ENCODE measurements around the gene FARSA. TPM values are rescaled to one million over a fixed set of nuclear protein-coding genes. Genes with fewer than 3 reads are reported as not detected.
A peak's percentile ranks its signal among the peaks of the same experiment; 100 is the strongest.
"Not testable (repeated sequence)": the region's sequence is repeated elsewhere in the genome, so short reads cannot be mapped to it uniquely, and the experiment has no call there.

Gene FARSA
- total and polyA plus RNA-seq, 2 experiments from 2014 or later = 81.9 to 133 TPM

DNA sequence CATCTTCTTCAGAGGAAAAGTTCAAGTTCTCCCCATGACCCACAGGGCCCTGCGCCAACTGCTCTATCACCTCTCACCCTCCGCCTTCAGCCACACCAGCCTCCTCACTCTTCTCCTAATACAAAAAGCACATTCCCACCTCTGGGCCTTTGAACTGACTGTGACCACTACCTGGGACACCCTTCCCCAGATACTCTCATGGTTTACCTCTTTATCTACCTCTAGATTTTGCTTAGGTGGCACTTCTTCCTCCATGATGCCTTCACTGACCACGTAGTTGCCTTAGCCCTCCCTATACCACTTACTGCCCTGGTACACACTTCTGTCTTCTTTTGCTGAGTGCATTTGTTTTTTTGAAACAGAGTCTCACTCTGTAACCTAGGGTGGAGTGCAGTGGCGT, 10.6 kb downstream of the FARSA start:
- DNase-seq (ENCODE audit: low read depth in 1 of 2, low spot score in 1 of 2) = no peak
- Histone ChIP-seq H3K36me3 (peaks cover 48% of the 10 kb centered on the region), H3K9me3 (ENCODE audit: low read depth) (no peaks in the 10 kb centered on the region), H3K4me1 (ENCODE audit: low read depth) (no peaks in the 10 kb centered on the region), H3K4me3 (no peak overlapping the region), H3K27me3 (no peaks in the 10 kb centered on the region), H3K27ac (no peak overlapping the region)
- TF ChIP-seq, protein P1, sequence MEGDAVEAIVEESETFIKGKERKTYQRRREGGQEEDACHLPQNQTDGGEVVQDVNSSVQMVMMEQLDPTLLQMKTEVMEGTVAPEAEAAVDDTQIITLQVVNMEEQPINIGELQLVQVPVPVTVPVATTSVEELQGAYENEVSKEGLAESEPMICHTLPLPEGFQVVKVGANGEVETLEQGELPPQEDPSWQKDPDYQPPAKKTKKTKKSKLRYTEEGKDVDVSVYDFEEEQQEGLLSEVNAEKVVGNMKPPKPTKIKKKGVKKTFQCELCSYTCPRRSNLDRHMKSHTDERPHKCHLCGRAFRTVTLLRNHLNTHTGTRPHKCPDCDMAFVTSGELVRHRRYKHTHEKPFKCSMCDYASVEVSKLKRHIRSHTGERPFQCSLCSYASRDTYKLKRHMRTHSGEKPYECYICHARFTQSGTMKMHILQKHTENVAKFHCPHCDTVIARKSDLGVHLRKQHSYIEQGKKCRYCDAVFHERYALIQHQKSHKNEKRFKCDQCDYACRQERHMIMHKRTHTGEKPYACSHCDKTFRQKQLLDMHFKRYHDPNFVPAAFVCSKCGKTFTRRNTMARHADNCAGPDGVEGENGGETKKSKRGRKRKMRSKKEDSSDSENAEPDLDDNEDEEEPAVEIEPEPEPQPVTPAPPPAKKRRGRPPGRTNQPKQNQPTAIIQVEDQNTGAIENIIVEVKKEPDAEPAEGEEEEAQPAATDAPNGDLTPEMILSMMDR (IDR thresholded peaks at IDR 0.05; ENCODE audit: low read depth, low read length) = no peak

DNA sequence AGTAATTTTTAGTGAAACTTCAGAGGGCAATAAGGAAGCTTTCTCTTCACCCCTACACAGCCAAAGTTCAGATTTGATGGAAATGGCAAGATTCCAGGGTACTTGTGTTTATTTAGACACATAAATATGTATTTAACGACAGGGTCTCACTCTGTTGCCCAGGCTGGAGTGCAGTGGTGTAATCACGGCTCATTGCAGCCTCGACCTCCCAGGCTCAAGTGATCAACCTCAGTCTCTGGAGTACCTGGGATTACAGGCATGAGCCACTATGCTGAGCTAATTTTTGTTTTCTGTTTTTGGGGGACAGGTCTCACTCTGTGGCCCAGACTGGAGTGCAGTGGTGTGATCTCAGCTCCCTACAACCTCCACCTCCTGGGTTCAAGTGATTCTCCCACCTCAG, 12.5 kb downstream of the FARSA start:
- Histone ChIP-seq H3K27ac (no peak overlapping the region), H3K27me3 (no peaks in the 10 kb centered on the region), H3K36me3 (peaks cover 36% of the 10 kb centered on the region), H3K9me3 (ENCODE audit: low read depth) (no peaks in the 10 kb centered on the region), H3K4me1 (ENCODE audit: low read depth) (no peaks in the 10 kb centered on the region), H3K4me3 (no peak overlapping the region)
- DNase-seq (ENCODE audit: low read depth in 1 of 2, low spot score in 1 of 2) = no peak
- TF ChIP-seq, protein P1 (IDR thresholded peaks at IDR 0.05; ENCODE audit: low read depth, low read length) = no peak

GRCh38 chr19:12918253-12918652, 15.3 kb downstream of the FARSA start:
- TF ChIP-seq, protein P1 (IDR thresholded peaks at IDR 0.05; ENCODE audit: low read depth, low read length) = no peak
- peaks cover 5% of the 10 kb centered on the region for H3K4me1 ChIP-seq (ENCODE audit: low read depth)
- H3K36me3 ChIP-seq = peaks cover 9% of the 10 kb centered on the region
- DNase-seq (ENCODE audit: low read depth in 1 of 2, low spot score in 1 of 2) = no peak
- H3K27me3 ChIP-seq = no peaks in the 10 kb centered on the region
- no peak overlapping the region for H3K4me3 ChIP-seq
- H3K27ac ChIP-seq = no peak overlapping the region
- H3K9me3 ChIP-seq (ENCODE audit: low read depth) = no peaks in the 10 kb centered on the region

DNA sequence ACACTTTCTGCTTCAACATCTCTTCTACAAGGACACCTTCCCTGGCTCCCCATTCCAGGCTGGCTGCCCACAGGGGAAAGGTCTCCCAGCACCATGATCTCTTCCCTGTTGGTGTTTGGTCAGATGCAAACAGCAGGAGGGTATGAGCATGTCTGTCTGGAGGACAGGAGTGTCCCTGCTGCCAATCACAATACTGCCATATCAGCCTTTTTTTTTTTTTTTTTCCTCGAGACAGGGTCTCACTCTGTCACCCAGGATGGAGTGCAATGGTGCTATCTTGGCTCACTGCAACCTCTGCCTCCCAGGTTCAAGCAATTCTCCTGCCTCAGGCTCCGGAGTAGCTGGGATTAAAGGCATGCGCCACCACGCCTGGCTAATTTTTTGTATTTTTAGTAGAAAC, 17.7 kb downstream of the FARSA start:
- not testable (repeated sequence) for H3K27me3 ChIP-seq; DNase-seq (ENCODE audit: low read depth in 1 of 2, low spot score in 1 of 2); H3K4me1 ChIP-seq (ENCODE audit: low read depth); H3K36me3 ChIP-seq; H3K9me3 ChIP-seq (ENCODE audit: low read depth); H3K4me3 ChIP-seq; H3K27ac ChIP-seq

GRCh38 chr19:12913851-12914690, 19.4 kb downstream of the FARSA start:
- Histone ChIP-seq H3K4me3 (no peak overlapping the region), H3K27me3 (no peaks in the 10 kb centered on the region), H3K36me3 (no peaks in the 10 kb centered on the region), H3K27ac (no peak overlapping the region), H3K9me3 (ENCODE audit: low read depth) (no peaks in the 10 kb centered on the region), H3K4me1 (ENCODE audit: low read depth) (peaks cover 6% of the 10 kb centered on the region)
- peak in 1 of 2 donors; percentile 75 for DNase-seq (ENCODE audit: low read depth in 1 of 2, low spot score in 1 of 2)
- TF ChIP-seq, protein P1 (IDR thresholded peaks at IDR 0.05; ENCODE audit: low read depth, low read length) = no peak

DNA sequence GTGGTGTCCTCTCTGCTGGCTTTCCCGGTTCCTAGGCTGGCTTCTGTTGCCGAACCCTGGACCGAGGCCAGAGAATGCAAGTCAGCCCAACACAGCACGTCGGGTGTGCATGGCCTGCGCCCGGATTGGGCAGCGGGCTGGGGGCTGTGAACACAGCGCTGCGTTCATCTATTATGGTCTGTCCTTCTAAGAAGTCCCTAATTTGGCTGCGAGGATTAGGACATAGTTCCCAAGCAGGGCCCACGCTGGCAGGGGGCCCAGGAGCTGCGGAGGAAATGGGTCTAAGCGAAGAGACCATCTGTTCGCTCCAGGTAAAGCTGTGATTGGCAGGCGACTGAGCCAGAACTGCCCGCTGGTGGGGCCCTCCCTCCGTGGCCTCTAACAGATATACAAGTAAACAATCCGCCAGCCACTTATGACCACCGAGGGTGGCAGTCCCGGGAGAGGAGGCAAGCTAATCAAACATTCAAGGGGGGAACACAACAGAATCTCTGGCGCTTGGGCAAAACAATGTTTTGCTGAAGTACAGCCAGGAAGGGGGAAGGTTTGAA, 20.4 kb downstream of the FARSA start:
- Histone ChIP-seq H3K4me3 (no peak overlapping the region), H3K36me3 (no peaks in the 10 kb centered on the region), H3K27me3 (no peaks in the 10 kb centered on the region), H3K27ac (no peak overlapping the region), H3K4me1 (ENCODE audit: low read depth) (peaks cover 6% of the 10 kb centered on the region), H3K9me3 (ENCODE audit: low read depth) (no peaks in the 10 kb centered on the region)
- TF ChIP-seq, protein P1 (IDR thresholded peaks at IDR 0.05; ENCODE audit: low read depth, low read length) = no peak
- DNase-seq (ENCODE audit: low read depth in 1 of 2, low spot score in 1 of 2) = peak; percentile 43 to 91

Measured in cardiac muscle cell (in vitro differentiated cells and primary cell).